Measurements from ENCODE around the gene STARD13. TPM values are rescaled to one million over a fixed set of nuclear protein-coding genes. Genes with fewer than 3 reads are reported as not detected.
A peak's percentile ranks its signal among the peaks of the same experiment; 100 is the strongest.

STARD13 gene
- total RNA-seq, 6 experiments from 2014 or later: 7.0 to 16.1 (median 9.8) TPM

GRCh38 chr13:33263484-33263883 is 22.1 kb downstream of the STARD13 start:
- 70% methylated on average over 5 of the region's 5 CpGs for WGBS (ENCODE audit: insufficient coverage, low coverage, low lambda C conversion rate, missing lambda C conversion rate)
- intact Hi-C loops (cut with DNase I): no loop called here
- no peak overlapping the region for H3K27ac ChIP-seq
- no peaks in the 10 kb centered on the region for H3K9me3 ChIP-seq
- H3K4me3 ChIP-seq: no peak overlapping the region
- no peaks in the 10 kb centered on the region for H3K36me3 ChIP-seq
- DNase-seq (no peak), ATAC-seq (no peak)
- no peaks in the 10 kb centered on the region for H3K27me3 ChIP-seq
- no peak for TF ChIP-seq CTCF (IDR thresholded peaks at IDR 0.05)
- TF ChIP-seq POLR2A (IDR thresholded peaks at IDR 0.05): no peak
- peaks cover 0 to 69% (median 18%) of the 10 kb centered on the region in 4 donors for H3K4me1 ChIP-seq

DNA sequence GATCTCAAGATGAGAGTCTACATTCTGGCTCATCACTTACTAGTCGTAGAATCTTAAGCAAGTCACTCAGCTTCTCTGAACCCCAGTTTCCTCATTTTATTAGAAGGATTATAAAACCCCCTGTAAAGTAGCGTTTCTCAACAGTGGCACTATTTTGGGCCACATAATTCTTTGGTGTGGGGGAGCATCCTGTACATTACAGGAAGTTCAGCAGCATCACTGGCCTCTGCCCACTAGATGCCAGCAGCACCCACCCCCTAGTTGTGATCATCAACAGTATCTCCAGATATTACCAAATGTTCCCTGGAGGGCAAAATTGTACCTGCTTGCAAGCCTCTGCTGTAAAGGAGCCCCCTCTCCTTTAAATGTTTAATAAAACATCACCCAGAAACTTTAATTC is 22.6 kb downstream of the STARD13 start:
- peaks cover 0 to 74% (median 21%) of the 10 kb centered on the region in 4 donors for H3K4me1 ChIP-seq
- H3K4me3 ChIP-seq: no peak overlapping the region
- H3K36me3 ChIP-seq: no peaks in the 10 kb centered on the region
- intact Hi-C loops (cut with DNase I): no loop called here
- peak overlapping the region in 1 of 3 donors; percentile 14 for H3K27ac ChIP-seq
- no peaks in the 10 kb centered on the region for H3K27me3 ChIP-seq
- DNase-seq (no peak), ATAC-seq (no peak)
- H3K9me3 ChIP-seq: no peaks in the 10 kb centered on the region
- TF ChIP-seq POLR2A (IDR thresholded peaks at IDR 0.05) (no peak), CTCF (IDR thresholded peaks at IDR 0.05) (peak in 1 of 4 donors; percentile 2)
- no CpG with 5 or more reads among the region's 2 CpGs for WGBS (ENCODE audit: insufficient coverage, low coverage, low lambda C conversion rate, missing lambda C conversion rate)

GRCh38 chr13:33262594-33262993 is 23.0 kb downstream of the STARD13 start:
- ATAC-seq (peak in 3 of 4 donors; percentile 12 to 46 (median 22)), DNase-seq (no peak)
- H3K27ac ChIP-seq: peak overlapping the region in 1 of 3 donors; percentile 14
- intact Hi-C loops (cut with DNase I): no loop called here
- no peak overlapping the region for H3K4me3 ChIP-seq
- H3K27me3 ChIP-seq: no peaks in the 10 kb centered on the region
- TF ChIP-seq POLR2A (IDR thresholded peaks at IDR 0.05) (no peak), CTCF (IDR thresholded peaks at IDR 0.05) (no peak)
- no peaks in the 10 kb centered on the region for H3K9me3 ChIP-seq
- no peaks in the 10 kb centered on the region for H3K36me3 ChIP-seq
- peaks cover 0 to 77% (median 23%) of the 10 kb centered on the region in 4 donors for H3K4me1 ChIP-seq
- WGBS (ENCODE audit: insufficient coverage, low coverage, low lambda C conversion rate, missing lambda C conversion rate): 27% methylated on average over 2 of the region's 2 CpGs

DNA sequence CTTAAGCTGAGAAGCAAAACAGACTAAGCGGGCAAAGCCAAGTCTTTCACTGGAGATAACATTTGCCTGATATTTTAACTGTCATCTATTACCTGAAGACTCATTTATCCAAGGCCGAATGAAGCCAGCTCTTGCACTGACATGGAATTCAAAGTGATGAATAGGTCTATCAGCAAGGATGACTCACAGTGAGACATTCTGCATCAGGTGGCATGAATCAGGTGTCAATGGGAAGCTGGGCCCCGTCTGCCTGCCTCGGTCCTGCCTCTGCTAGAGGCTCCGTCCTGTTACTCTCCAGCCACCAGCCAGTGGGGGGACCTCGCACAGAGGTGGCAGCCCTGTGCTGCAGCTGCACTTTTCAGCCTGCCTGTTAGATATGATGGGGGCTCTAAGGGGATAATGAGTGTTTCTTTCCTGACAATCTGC is 23.5 kb downstream of the STARD13 start:
- H3K4me1 ChIP-seq: peaks cover 0 to 77% (median 23%) of the 10 kb centered on the region in 4 donors
- WGBS (ENCODE audit: insufficient coverage, low coverage, low lambda C conversion rate, missing lambda C conversion rate): 100% methylated on average over 1 of the region's 6 CpGs
- no peaks in the 10 kb centered on the region for H3K9me3 ChIP-seq
- DNase-seq: peak in 1 of 3 donors; percentile 35
- H3K27me3 ChIP-seq: no peaks in the 10 kb centered on the region
- peak in 1 of 4 donors; percentile 64 for ATAC-seq
- intact Hi-C loops (cut with DNase I): no loop called here
- H3K27ac ChIP-seq: no peak overlapping the region
- no peaks in the 10 kb centered on the region for H3K36me3 ChIP-seq
- no peak overlapping the region for H3K4me3 ChIP-seq
- no peak for TF ChIP-seq POLR2A (IDR thresholded peaks at IDR 0.05)
- TF ChIP-seq CTCF (IDR thresholded peaks at IDR 0.05): no peak

Data from right lobe of liver (tissue), 6 donors.